Left cardiac atrium (tissue), 4 donors: ENCODE results near the gene C20orf144. TPM values are rescaled to one million over a fixed set of nuclear protein-coding genes. Genes with fewer than 3 reads are reported as not detected.

ENCODE experiments used
- ATAC-seq, 2 donors: fragments of 200-7000 bp; cut with Tn5 transposase; one replicate each; pipeline ENCODE4 v1.9.1; 2020; ENCODE audit warnings: mild to moderate bottlenecking in 2 of 2, moderate library complexity in 2 of 2
- DNase-seq: peaks from one replicate; pipeline ENCODE4 v3.0.0-alpha.2; 2020
- intact Hi-C, 2 donors: fragments of 100-400 bp; cut with DNase I; formaldehyde crosslinking; loops; one replicate each; pipeline versions ENCODE4 v1.14.1 to v1.15.1; 2022 to 2023
- total RNA-seq, 2 donors: library from RNA; stranded (reverse); fragmentation: NEBNext Ultra II Directional; extraction: Animal tissue kit (Norgen Biotek cat#: 25700); gene quantifications; one replicate each; pipeline ENCODE4 v1.2.1, GENCODE V29; 2021
- donor health status: DM: no; HTN: yes; CAD: no.
- donor health status: DM: no; HTN: yes; CAD: no; lungs with severe emphysema.
- donor health status: DM: yes; HTN: yes; CAD: no.
- donor health status: Dilated cardiomyopathy.

The C20orf144 gene
- total RNA-seq, 2 donors from 2014 or later: 0.29 TPM; not detected in 1

DNA sequence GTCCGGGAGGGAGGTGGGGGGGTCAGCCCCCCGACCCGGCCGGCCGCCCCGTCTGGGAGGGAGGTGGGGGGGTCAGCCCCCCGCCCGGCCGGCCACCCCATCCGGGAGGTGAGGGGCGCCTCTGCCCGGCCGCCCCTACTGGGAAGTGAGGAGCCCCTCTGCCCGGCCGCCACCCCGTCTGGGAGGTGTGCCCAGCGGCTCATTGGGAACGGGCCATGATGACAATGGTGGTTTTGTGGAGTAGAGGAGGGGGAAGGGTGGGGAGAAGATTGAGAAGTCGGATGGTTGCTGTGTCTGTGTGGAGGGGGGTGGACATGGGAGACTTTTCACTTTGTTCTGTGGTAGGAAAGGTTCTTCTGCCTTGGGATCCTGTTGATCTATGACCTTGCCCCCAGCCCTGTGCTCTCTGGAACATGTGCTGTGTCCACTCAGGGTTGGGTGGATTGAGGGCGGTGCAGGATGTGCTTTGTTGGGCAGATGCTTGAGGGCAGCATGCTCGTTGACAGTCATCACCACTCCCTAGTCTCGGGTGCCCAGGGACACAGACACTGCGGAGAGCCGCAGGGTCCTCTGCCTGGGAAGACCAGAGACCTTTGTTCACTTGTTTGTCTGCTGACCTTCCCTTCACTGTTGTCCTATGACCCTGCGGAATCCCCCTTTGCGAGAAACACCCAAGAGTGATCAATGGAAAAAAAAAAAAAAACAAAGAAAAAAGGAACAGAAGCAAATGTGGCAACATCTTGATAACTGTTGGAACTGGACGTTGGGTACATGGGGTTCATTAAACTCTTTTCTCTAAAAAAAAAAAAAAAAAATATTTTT is 39.7 kb downstream of the C20orf144 start:
- intact Hi-C loops: no loop called here
- no peak for ATAC-seq

DNA sequence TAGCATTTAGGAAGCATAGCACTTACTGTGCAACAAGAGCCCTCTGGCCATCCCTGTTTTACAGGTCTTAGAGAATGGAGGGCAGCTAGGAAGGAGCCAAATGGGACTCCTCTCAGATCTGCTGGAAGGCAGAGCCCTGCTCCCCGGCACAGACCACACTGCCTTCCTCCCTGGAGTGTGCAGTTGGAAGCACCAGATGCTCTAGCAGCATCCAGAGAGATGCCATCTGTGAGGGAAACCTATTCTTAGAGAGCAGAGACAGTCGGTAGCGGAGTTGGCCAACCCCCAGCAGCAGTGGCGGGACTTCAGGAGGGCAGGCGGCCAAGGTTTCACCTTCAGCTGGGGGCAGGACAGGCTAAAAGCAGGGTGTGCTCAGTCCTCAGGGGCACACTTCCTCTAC is 40.7 kb downstream of the C20orf144 start:
- ATAC-seq (peak; percentile 73 to 75), DNase-seq (peak; percentile 34)
- intact Hi-C loops: no loop called here

More for the DNA sequence above, 39.7 kb downstream of the C20orf144 start:
- no peak for DNase-seq

DNA sequence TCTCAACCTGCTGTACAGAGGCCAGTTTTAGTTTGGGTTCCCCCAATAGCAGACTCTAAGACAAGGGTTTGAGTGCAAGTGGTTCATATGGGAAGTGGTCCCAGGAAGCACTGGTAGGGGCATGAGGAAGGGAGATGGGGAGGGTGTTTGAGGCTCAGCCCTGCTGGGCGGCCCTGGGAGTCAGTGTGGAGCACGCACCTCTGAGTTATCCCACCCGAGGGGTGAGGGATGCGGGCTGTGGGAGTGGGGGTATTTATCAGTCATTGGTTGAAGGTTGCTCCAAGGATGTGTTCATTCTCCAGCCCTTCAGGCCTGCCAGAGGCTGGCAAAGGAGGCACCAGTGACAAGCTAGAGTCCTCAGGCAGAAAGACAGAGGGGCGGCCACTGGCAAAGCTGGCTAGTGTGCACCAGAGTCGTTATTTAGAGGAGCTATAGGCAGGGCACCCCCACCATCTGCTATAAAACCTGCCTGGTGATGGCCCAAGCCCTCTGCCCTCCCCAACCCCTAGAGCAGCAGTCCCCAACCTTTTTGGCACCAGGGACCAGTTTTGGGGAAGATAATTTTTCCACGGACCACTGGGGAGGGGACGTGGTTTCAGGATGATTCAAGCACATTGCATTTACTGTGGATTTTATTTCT is 41.5 kb downstream of the C20orf144 start:
- DNase-seq (no peak), ATAC-seq (no peak)
- intact Hi-C loops: no loop called here

DNA sequence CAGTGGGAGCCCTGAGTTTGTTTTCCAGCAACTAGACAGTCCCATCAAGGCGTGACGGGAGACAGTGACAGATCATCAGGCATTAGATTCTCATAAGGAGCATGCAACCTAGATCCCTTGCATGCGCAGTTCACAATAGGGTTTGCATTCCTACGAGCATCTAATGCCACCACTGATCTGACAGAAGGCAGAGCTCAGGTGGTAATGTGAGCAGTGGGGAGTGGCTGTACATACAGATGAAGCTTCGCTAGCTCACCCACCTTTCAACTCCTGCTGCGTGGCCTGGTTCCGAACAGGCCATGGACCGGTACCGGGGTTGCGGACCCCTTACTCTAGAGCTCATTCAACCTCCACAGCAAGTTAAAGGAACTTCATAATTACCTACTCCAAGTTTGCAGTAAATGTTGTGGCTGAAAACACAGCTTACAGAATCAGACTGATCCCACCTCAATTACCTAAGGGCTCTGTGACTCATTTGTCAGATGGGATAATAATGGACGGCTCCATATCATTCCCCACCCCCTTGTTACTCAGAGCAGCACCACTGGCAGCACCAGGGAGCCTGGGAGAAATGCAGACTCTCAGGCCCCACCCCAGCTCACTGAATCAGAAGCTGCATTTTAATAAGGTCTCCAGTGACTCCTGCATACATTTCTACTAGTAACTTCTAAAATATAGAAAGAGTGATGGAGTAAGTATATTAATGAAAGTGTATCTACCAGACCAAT is 42.2 kb downstream of the C20orf144 start:
- ATAC-seq: no peak
- no peak for DNase-seq
- intact Hi-C loops: no loop called here

DNA sequence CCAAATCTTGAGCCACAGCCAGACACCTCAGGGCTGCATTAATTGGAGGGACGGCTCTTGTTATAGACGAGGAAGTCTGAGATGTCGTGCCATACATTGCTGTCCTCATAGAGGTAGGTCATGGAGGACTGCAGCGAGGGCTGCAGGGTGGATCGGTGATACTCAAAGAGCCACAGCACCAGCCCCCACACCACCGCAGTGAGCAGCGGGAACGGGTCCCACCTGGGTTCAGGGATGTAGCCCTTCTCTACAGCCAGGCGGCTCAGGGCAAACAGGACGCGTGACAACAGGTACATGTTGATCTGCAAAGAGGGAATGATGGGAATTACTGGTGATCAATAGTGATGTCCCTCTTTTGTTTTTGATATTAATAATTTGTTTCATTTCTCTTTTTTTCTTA is 45.5 kb downstream of the C20orf144 start:
- ATAC-seq (no peak), DNase-seq (no peak)
- intact Hi-C loops: no loop called here

DNA sequence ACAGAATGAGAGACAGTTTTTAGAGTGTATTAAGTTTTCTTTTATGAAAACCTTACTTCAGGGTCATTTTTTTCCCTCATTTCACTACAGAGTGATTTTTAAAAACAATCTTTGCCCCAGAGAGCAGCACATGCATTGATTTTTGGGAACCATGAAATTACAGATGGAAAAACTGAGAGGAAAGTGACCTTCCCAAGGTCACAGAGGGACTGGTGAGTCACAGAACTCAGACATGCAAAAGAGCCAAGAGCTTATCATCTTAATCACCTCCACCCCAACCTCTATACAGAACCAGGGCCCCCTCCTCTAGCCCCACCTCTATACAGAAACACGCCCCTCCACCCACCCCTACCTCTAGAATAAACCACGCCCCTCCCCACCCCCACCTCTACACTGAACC is 47.3 kb downstream of the C20orf144 start:
- ATAC-seq: peak in 1 of 2 donors; percentile 29
- intact Hi-C loops: no loop called here
- DNase-seq: no peak

DNA sequence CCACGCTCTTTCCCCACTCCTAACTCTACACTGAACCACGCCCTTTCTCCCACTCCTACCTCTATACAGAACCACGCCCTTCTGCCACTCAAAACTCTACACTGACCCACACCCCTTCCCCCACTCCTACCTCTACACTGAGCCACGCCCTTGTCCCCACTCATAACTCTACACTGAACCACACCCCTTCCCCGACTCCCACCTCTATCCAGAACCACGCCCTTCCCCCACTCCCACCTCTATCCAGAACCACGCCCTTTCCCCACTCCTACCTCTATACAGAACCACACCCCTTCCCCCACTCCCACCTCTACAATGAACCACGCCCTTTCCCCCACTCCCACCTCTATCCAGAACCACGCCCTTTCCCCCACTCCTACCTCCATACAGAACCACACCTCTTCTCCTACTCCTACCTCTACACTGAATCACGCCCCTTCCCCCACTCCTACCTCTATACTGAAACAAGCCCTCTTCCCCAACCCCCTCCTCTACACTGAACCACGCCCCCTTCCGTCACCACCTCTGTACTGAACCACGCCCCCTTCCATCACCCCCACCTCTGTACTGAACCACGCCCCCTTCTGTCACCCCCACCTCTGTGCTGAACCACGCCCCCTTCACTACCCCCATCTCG is 47.9 kb downstream of the C20orf144 start:
- DNase-seq: no peak
- ATAC-seq: no peak
- intact Hi-C loops: no loop called here

DNA sequence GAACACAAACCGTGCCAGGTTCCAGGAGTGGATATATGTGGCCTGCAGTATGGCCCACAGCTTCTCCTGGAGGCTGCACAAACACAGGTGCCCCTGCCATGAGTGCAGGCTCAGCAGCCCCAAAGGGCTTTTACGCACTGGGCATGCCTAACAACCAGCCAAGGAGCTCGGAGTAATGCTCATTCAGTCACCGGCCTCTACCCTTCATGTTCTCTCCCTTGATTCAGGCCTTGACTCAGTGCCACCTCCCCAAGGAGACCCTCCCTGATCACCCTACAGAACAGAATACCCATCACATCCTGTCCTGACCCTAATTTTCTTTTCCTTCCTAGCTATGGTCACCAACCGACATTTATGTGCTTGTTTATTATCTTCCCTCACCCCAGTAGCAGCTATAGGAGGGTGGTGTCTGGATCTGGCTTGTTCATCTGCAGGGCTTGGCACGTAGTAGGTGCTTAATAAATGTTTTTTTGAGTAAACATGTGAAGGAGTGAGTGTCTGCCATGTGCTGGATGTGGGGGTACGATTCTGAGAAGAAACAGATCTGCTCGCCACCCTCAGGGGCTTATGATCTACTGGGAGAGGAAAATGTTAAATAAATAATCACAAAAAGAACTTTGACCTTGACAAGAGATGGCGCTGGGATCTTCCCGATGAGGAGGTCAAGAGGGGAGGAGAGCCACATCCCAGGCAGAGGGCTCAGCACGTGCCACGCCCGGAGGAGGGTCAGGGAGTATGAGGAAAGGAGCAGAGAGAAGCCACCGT is 48.7 kb downstream of the C20orf144 start:
- DNase-seq (no peak), ATAC-seq (no peak)
- intact Hi-C loops: no loop called here

DNA sequence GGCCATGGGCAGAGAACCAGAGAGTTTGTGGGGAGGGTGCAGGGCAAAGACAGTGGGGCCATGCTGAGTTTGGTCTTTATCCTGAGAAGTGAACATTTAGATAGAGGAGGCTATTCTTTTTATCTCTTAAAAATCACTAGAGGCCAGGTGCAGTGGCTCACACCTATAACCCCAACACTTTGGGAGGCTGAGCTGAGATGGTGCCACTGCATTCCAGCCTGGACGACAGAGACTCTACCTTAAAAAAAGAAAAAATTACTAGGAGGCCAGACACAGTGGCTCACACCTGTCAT is 49.3 kb downstream of the C20orf144 start:
- DNase-seq: no peak
- ATAC-seq: no peak
- intact Hi-C loops: no loop called here

Other genes with a start within 250 kb of the C20orf144 start
- 100 to 1,000 TPM; 134 to 148 TPM for gene SNTA1, start 218.6 kb upstream of the C20orf144 start, total RNA-seq
- 10 to 100 TPM in 1 of 2 donors, 1 to 10 TPM in 1; 8.3 to 10.7 TPM for gene CBFA2T2, start 172.2 kb upstream of the C20orf144 start, total RNA-seq
- under 1 TPM; 0.47 to 0.81 TPM for gene ACTL10, start 4.6 kb downstream of the C20orf144 start, total RNA-seq
- gene NECAB3, start 12.1 kb downstream of the C20orf144 start, total RNA-seq: 10 to 100 TPM; 47.4 to 59.9 TPM
- gene E2F1, start 24.1 kb downstream of the C20orf144 start, total RNA-seq: 1 to 10 TPM; 1.6 to 3.7 TPM
- gene PXMP4, start 58.0 kb downstream of the C20orf144 start, total RNA-seq: 10 to 100 TPM in 1 of 2 donors, 1 to 10 TPM in 1; 6.7 to 12.6 TPM
- gene ZNF341, start 69.7 kb downstream of the C20orf144 start, total RNA-seq: 1 to 10 TPM; 1.1 to 2.0 TPM
- gene CHMP4B, start 149.0 kb downstream of the C20orf144 start, total RNA-seq: 10 to 100 TPM; 82.2 to 97.7 TPM